OCI-LY7 (cell line): ENCODE data around the gene TMEM273. TPM values are rescaled to one million over a fixed set of nuclear protein-coding genes. Genes with fewer than 3 reads are reported as not detected.

Experiments used
- BruUV-seq: library from RNA; stranded (reverse); fragments of 400-500 nt; replicated peaks from 2 replicates; lab custom pipeline; 2021; lab: Mats Ljungman, UMichigan
- CTCF ChIA-PET: fragments of 300-600 bp; sonication (Branson Sonifier 250); formaldehyde crosslinking; loops from one replicate; lab custom pipeline; 2022; ENCODE audit warnings: antibody characterized with exemption; ENCODE audit not compliant: unreplicated experiment; lab: Charles Lee
- POLR2A ChIA-PET: fragments of 300-600 bp; sonication (Branson Sonifier 250); formaldehyde crosslinking; loops from one replicate; lab custom pipeline; 2022; ENCODE audit warnings: antibody characterized with exemption; lab: Charles Lee
- DNase-seq: peaks from one replicate; pipeline ENCODE4 v3.0.0-alpha.2; 2015; ENCODE audit warnings: low spot score
- H2AFZ ChIP-seq: fragments of 200-600 bp; sonication (generic), shearing (Covaris generic); 2 replicates; pipeline ENCODE4 v1.6.1; 2014; ENCODE audit warnings: mild to moderate bottlenecking, antibody characterized with exemption, low read length, moderate library complexity
- H3K27ac ChIP-seq: fragments of 200-600 bp; sonication (generic); 2 replicates; pipeline ENCODE4 v1.5.1; 2014; ENCODE audit warnings: mixed run types, low read depth, mild to moderate bottlenecking, moderate library complexity, low read length, inconsistent platforms; ENCODE audit not compliant: poor library complexity, severe bottlenecking
- H3K36me3 ChIP-seq: fragments of 200-600 bp; sonication (generic); 2 replicates; pipeline ENCODE4 v1.6.1; 2014; ENCODE audit warnings: mild to moderate bottlenecking, antibody characterized with exemption, low read length, moderate library complexity, mixed read lengths; ENCODE audit not compliant: insufficient read depth
- H3K4me1 ChIP-seq: fragments of 200-600 bp; sonication (generic); 2 replicates; pipeline ENCODE4 v1.5.1; 2014; ENCODE audit warnings: mild to moderate bottlenecking, low read length; ENCODE audit not compliant: insufficient read depth, poor library complexity, severe bottlenecking
- H3K4me2 ChIP-seq: fragments of 200-600 bp; sonication (generic); 2 replicates; pipeline ENCODE4 v1.6.1; 2014; ENCODE audit warnings: mild to moderate bottlenecking, low read length
- H3K4me3 ChIP-seq: fragments of 200-600 bp; sonication (generic); 2 replicates; pipeline ENCODE4 v1.5.1; 2014; ENCODE audit warnings: mild to moderate bottlenecking, low read depth, low read length; ENCODE audit not compliant: poor library complexity, severe bottlenecking
- H3K79me2 ChIP-seq: fragments of 200-600 bp; sonication (generic); 2 replicates; pipeline ENCODE4 v1.6.1; 2016; ENCODE audit warnings: low read depth, mild to moderate bottlenecking, low read length, moderate library complexity, mixed read lengths; ENCODE audit not compliant: insufficient read depth
- H3K9me2 ChIP-seq: fragments of 200-600 bp; sonication (generic); 2 replicates; pipeline ENCODE4 v1.6.1; 2016; ENCODE audit warnings: mild to moderate bottlenecking, low read length, mixed read lengths; ENCODE audit not compliant: insufficient read depth
- H3K9me3 ChIP-seq: fragments of 200-600 bp; sonication (generic); 2 replicates; pipeline ENCODE4 v1.6.1; 2014; ENCODE audit warnings: mild to moderate bottlenecking, mixed run types, low read length, mixed read lengths
- H4K20me1 ChIP-seq: fragments of 200-600 bp; sonication (generic); 2 replicates; pipeline ENCODE4 v1.6.1; 2014; ENCODE audit warnings: mild to moderate bottlenecking, antibody characterized with exemption, low read length, moderate library complexity, mixed read lengths; ENCODE audit not compliant: insufficient read depth
- EZH2phosphoT487 ChIP-seq: fragments of 200-600 bp; sonication (generic); IDR thresholded peaks from 2 replicates; pipeline ENCODE4 v1.6.1; 2018; ENCODE audit warnings: low read depth, borderline replicate concordance, mild to moderate bottlenecking, mixed run types, antibody characterized with exemption, low read length, moderate library complexity, mixed read lengths
- intact Hi-C: fragments of 100-400 bp; cut with micrococcal nuclease; formaldehyde crosslinking; loops from one replicate; pipeline ENCODE4 v1.10.0; 2022; ENCODE audit not compliant: unreplicated experiment
- total RNA-seq, 2 experiments: library from RNA; depleted of rRNA in 1 of 2; stranded (reverse); fragments of >200 nt in 1 of 2; shearing (Covaris generic) in 1 of 2; gene quantifications; 2 replicates each; pipeline ENCODE4 v1.2.3, GENCODE V29; 2014 to 2022
- TF ChIP-seq, protein P1 (sequence below): fragments of 200-600 bp; sonication (generic); conservative IDR thresholded peaks from 2 replicates; pipeline ENCODE4 v1.5.1; 2014; ENCODE audit warnings: mild to moderate bottlenecking, antibody characterized with exemption, low read length, moderate library complexity, mixed read lengths

TMEM273 gene
- total RNA-seq, 2 experiments from 2014 or later = 0.82 to 1.8 TPM

- ChIA-PET POLR2A (interaction anchor here (1.2 kb wide), 1 partner anchor 9 kb away, joined by 3 read pairs; no protein-coding TSS in a partner anchor), CTCF (no interaction called here)
- H3K27ac ChIP-seq = peak overlapping the region; percentile 87
- H2AFZ ChIP-seq = peak overlapping the region; percentile 90; the same call in 1 of the 2 replicates
- H3K36me3 ChIP-seq = peaks cover 7% of the 10 kb centered on the region; the same call in 1 of the 2 replicates
- DNase-seq = no peak
- peak overlapping the region; percentile 64 for H3K4me2 ChIP-seq
- intact Hi-C loops = loop anchor here (1.0 kb wide), 1 partner anchor 83 kb away; no protein-coding TSS in a partner anchor
- H3K9me3 ChIP-seq = peaks cover 11% of the 10 kb centered on the region; the same call in 1 of the 2 replicates
- H3K4me1 ChIP-seq = peaks cover 40% of the 10 kb centered on the region
- no peaks in the 10 kb centered on the region for H3K79me2 ChIP-seq
- no TSS peak for BruUV-seq
- TF ChIP-seq EZH2phosphoT487 = no peak
- TF ChIP-seq, protein P1, sequence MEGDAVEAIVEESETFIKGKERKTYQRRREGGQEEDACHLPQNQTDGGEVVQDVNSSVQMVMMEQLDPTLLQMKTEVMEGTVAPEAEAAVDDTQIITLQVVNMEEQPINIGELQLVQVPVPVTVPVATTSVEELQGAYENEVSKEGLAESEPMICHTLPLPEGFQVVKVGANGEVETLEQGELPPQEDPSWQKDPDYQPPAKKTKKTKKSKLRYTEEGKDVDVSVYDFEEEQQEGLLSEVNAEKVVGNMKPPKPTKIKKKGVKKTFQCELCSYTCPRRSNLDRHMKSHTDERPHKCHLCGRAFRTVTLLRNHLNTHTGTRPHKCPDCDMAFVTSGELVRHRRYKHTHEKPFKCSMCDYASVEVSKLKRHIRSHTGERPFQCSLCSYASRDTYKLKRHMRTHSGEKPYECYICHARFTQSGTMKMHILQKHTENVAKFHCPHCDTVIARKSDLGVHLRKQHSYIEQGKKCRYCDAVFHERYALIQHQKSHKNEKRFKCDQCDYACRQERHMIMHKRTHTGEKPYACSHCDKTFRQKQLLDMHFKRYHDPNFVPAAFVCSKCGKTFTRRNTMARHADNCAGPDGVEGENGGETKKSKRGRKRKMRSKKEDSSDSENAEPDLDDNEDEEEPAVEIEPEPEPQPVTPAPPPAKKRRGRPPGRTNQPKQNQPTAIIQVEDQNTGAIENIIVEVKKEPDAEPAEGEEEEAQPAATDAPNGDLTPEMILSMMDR = no peak
- no peaks in the 10 kb centered on the region for H4K20me1 ChIP-seq
- H3K9me2 ChIP-seq = no peaks in the 10 kb centered on the region
- peak overlapping the region; percentile 36 for H3K4me3 ChIP-seq
These were observed 51.7 kb downstream of the TMEM273 start for GRCh38 chr10:49136525-49136924.

GRCh38 chr10:49135575-49136313 lies 52.4 kb downstream of the TMEM273 start:
- Histone ChIP-seq H3K9me3 (peaks cover 11% of the 10 kb centered on the region; the same call in 1 of the 2 replicates), H4K20me1 (no peaks in the 10 kb centered on the region), H3K9me2 (no peaks in the 10 kb centered on the region), H3K4me3 (peak overlapping the region; percentile 36), H2AFZ (peak overlapping the region; percentile 90), H3K4me1 (peaks cover 40% of the 10 kb centered on the region), H3K36me3 (peaks cover 7% of the 10 kb centered on the region; the same call in 1 of the 2 replicates), H3K79me2 (no peaks in the 10 kb centered on the region), H3K27ac (peak overlapping the region; percentile 87), H3K4me2 (peak overlapping the region; percentile 64)
- ChIA-PET POLR2A (interaction anchor here (0.6 to 1.2 kb wide), 5 partner anchors 8 to 1512 kb away, joined by 3 to 5 read pairs (median 3); no protein-coding TSS in a partner anchor), CTCF (interaction anchor here (0.8 to 1.8 kb wide), 2 partner anchors 11 to 29 kb away, joined by 4 to 6 read pairs; no protein-coding TSS in a partner anchor)
- TF ChIP-seq, protein P1 = 0 out of 2 replicates have a peak, but pooled peaks have one; percentile 27
- no peak for TF ChIP-seq EZH2phosphoT487
- no TSS peak for BruUV-seq
- intact Hi-C loops = loop anchor here (1.0 kb wide), 1 partner anchor 82 kb away; no protein-coding TSS in a partner anchor
- peak; percentile 91 for DNase-seq
